ENCODE measurements around the gene STK17A. TPM values are rescaled to one million over a fixed set of nuclear protein-coding genes. Genes with fewer than 3 reads are reported as not detected.
A peak's percentile ranks its signal among the peaks of the same experiment; 100 is the strongest.
"Not testable (repeated sequence)": the region's sequence is repeated elsewhere in the genome, so short reads cannot be mapped to it uniquely, and the experiment has no call there.

The STK17A gene
- total RNA-seq, 1 experiment from 2014 or later: 75.4 TPM

DNA sequence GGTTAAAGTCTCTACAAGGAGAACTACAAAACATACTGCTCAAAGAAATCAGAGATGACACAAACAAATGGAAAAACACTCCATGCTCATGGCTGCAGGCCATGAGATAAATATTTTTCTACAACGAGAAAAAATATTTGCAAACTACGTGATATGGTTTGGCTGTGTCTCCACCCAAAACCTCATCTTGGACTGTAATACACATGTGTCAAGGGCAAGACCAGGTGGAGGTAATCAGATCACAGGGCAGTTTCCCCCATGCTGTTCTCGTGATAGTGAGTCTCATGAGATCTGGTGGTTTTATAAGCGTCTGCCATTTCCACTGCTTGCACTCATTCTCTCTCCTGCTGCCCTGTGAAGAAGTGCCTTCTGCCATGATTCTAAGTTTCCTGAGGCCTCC, 88.6 kb downstream of the STK17A start:
- POLR2A ChIA-PET (ENCODE audit: unreplicated experiment): no interaction called here

DNA sequence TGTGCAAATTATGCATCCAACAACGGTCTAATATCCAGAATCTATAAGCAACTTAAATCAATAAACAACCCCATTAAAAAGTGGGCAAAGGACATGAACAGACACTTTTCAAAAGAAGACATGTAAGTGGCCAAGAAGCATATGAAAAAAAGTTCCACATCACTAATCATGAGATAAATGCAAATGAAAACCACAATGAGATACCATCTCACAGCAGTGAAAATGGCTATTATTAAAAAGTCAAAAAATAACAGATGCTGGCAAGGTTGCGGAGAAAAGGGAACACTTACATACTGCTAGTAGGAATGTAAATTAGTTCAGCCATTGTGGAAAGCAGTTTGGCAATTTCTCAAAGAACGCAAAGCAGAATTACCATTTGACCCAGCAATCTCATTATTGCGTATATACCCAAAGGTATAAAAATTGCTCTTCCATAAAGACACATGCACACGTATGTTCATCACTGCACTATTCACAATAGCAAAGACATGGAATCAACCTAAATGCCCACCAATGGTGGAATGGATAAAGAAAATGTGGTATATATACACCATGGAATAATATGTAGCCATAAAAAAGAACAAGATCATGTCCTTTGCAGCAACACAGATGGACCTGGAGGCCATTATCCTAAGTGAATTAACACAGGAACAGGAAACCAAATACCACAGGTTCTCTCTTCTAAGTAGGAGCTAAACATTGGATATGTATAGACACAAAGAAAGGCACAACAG, 90.5 kb downstream of the STK17A start:
- BruUV-seq (replicated peaks); POLR2A ChIA-PET (ENCODE audit: unreplicated experiment): not testable (repeated sequence)
- CTCF ChIA-PET: interaction anchor here (1.4 kb wide), 1 partner anchor 91 kb away, joined by 7 read pairs; the partner anchor contains the start of gene STK17A

More for the DNA sequence above, 88.6 kb downstream of the STK17A start:
- Histone ChIP-seq H3K79me2 (ENCODE audit: low read length) (peaks cover 89% of the 10 kb centered on the region), H2AFZ (ENCODE audit: low read length) (no peak overlapping the region), H3K36me3 (ENCODE audit: low read depth, low read length) (0 out of 2 replicates have a peak, but pooled peaks cover 4% of the 10 kb centered on the region), H3K4me2 (ENCODE audit: low read length) (no peak overlapping the region), H3F3A (ENCODE audit: low read length, unreplicated experiment) (no peaks in the 10 kb centered on the region), H3K4me1 (ENCODE audit: insufficient read depth, low read length) (peaks cover 30% of the 10 kb centered on the region), H3K27me3 (ENCODE audit: low read length) (no peaks in the 10 kb centered on the region), H3K9me3 (ENCODE audit: low read length) (no peaks in the 10 kb centered on the region), H3K27ac (ENCODE audit: low read length) (no peak overlapping the region), H3K9me2 (replicated peaks; ENCODE audit: low read length) (no peaks in the 10 kb centered on the region), H3K4me3 (ENCODE audit: low read length) (no peak overlapping the region), H4K20me1 (ENCODE audit: low read length) (no peaks in the 10 kb centered on the region), H3K9ac (ENCODE audit: low read length) (no peak overlapping the region)
- ATAC-seq: no peak
- no peak for DNase-seq
- intact Hi-C loops (cut with micrococcal nuclease): no loop called here
- TF ChIP-seq EZH2 (IDR thresholded peaks at IDR 0.05; ENCODE audit: low read length, unreplicated experiment) (no peak), EZH2phosphoT487 (IDR thresholded peaks at IDR 0.05; ENCODE audit: borderline replicate concordance, low read length) (no peak)
- BruUV-seq (replicated peaks): no TSS peak
- CTCF ChIA-PET: no interaction called here

DNA sequence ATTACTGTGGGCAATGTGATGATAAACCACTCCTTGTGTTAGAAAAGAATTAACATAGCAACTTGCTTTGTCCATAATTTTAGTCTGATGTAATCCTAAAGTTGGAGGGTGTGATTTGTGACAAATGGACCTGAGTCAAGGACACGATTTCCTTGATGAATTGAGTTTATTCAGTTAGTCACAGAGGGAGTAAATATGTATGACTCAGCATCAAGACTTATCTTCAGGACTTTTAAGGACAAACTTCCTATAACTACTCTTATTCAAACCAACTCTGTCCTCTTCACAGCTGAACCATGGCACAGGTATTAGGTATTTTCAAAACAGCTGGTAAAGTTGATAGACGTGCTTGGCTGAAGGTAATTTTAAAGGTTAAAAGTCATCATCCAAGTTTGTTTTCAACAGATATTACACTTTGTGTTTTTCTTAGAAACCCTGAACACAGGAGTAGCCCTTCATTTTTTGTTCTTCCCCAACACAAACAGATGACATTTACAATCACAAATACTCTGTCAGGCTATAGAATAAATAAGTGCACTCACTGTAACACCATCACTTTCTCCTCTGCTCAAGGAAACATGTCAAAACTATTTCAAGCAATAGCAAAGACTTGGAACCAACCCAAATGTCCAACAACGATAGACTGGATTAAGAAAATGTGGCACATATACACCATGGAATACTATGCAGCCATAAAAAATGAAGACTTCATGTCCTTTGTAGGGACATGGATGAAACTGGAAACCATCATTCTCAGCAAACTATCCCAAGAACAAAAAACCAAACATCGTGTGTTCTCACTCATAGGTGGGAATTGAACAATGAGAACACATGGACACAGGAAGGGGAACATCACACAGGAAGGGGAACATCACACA, 91.9 kb downstream of the STK17A start:
- CTCF ChIA-PET: interaction anchor here (1.4 kb wide), 1 partner anchor 92 kb away, joined by 7 read pairs; the partner anchor contains the start of gene STK17A
- Histone ChIP-seq H3K4me1 (ENCODE audit: insufficient read depth, low read length) (peaks cover 13% of the 10 kb centered on the region), H3K4me2 (ENCODE audit: low read length) (peak overlapping the region; percentile 52), H3K9me3 (ENCODE audit: low read length) (no peaks in the 10 kb centered on the region), H2AFZ (ENCODE audit: low read length) (no peak overlapping the region), H3K9ac (ENCODE audit: low read length) (peak overlapping the region; percentile 12; the same call in 1 of the 2 replicates), H3K9me2 (replicated peaks; ENCODE audit: low read length) (no peaks in the 10 kb centered on the region), H3F3A (ENCODE audit: low read length, unreplicated experiment) (no peaks in the 10 kb centered on the region), H3K4me3 (ENCODE audit: low read length) (no peak overlapping the region), H3K27me3 (ENCODE audit: low read length) (no peaks in the 10 kb centered on the region), H3K27ac (ENCODE audit: low read length) (peak overlapping the region; percentile 78), H3K36me3 (ENCODE audit: low read depth, low read length) (0 out of 2 replicates have a peak, but pooled peaks cover 4% of the 10 kb centered on the region), H4K20me1 (ENCODE audit: low read length) (no peaks in the 10 kb centered on the region), H3K79me2 (ENCODE audit: low read length) (peaks cover 89% of the 10 kb centered on the region)
- no peak for TF ChIP-seq EZH2phosphoT487 (IDR thresholded peaks at IDR 0.05; ENCODE audit: borderline replicate concordance, low read length)
- no peak for TF ChIP-seq EZH2 (IDR thresholded peaks at IDR 0.05; ENCODE audit: low read length, unreplicated experiment)
- no peak for TF ChIP-seq CTCF (conservative IDR thresholded peaks at IDR 0.05; ENCODE audit: low read depth, low read length)
- POLR2A ChIA-PET (ENCODE audit: unreplicated experiment): no interaction called here
- BruUV-seq (replicated peaks): TSS peak; percentile 100
- intact Hi-C loops (cut with micrococcal nuclease): loop anchor here (1.0 to 2.0 kb wide), 3 partner anchors 18 to 88 kb away; no protein-coding TSS in a partner anchor
- ATAC-seq (peak; percentile 98), DNase-seq (peak; percentile 90)

More for the DNA sequence above, 90.5 kb downstream of the STK17A start:
- peaks cover 89% of the 10 kb centered on the region for H3K79me2 ChIP-seq (ENCODE audit: low read length)
- H3K9ac ChIP-seq (ENCODE audit: low read length); H4K20me1 ChIP-seq (ENCODE audit: low read length); H3F3A ChIP-seq (ENCODE audit: low read length, unreplicated experiment); H2AFZ ChIP-seq (ENCODE audit: low read length); H3K27me3 ChIP-seq (ENCODE audit: low read length); H3K9me2 ChIP-seq (replicated peaks; ENCODE audit: low read length); H3K4me3 ChIP-seq (ENCODE audit: low read length); H3K9me3 ChIP-seq (ENCODE audit: low read length); ATAC-seq; DNase-seq; H3K36me3 ChIP-seq (ENCODE audit: low read depth, low read length); intact Hi-C loops (cut with micrococcal nuclease): not testable (repeated sequence)
- peak overlapping the region; percentile 78 for H3K27ac ChIP-seq (ENCODE audit: low read length)
- H3K4me1 ChIP-seq (ENCODE audit: insufficient read depth, low read length): peaks cover 13% of the 10 kb centered on the region
- H3K4me2 ChIP-seq (ENCODE audit: low read length): peak overlapping the region; percentile 52

Other genes with a start within 250 kb of the STK17A start
- 65.8 and 82.0 TPM in 2 replicates for gene COA1, start 146.4 kb downstream of the STK17A start, total RNA-seq (2014; rRNA removed)
- 27.6 and 33.9 TPM in 2 replicates for gene BLVRA, start 175.6 kb downstream of the STK17A start, total RNA-seq (2014; rRNA removed)

Measured in PC-3 (cell line).